Measurements from ENCODE around the gene ATP2A2. TPM values are rescaled to one million over a fixed set of nuclear protein-coding genes. Genes with fewer than 3 reads are reported as not detected.

The ATP2A2 gene
- total and polyA plus RNA-seq, 2 of the 8 experiments (the other 6 are each of a cell fraction or from before 2014, with no cell fraction given) = 86.1 to 271 TPM

- TF ChIP-seq CHD7 (IDR thresholded peaks at IDR 0.05; ENCODE audit: insufficient replicate concordance, low read length) = no peak
- TF ChIP-seq RFX5 (IDR thresholded peaks at IDR 0.05; ENCODE audit: borderline replicate concordance, low read depth, low read length) = no peak
- no peak for TF ChIP-seq SP4 (IDR thresholded peaks at IDR 0.05; ENCODE audit: low read length)
- TF ChIP-seq JUND (IDR thresholded peaks at IDR 0.05; ENCODE audit: low read length) = no peak
- no peak for TF ChIP-seq TCF12 (IDR thresholded peaks at IDR 0.05; ENCODE audit: low read depth, low read length)
- TF ChIP-seq GABPA (IDR thresholded peaks at IDR 0.05; ENCODE audit: borderline replicate concordance, insufficient read depth, low read length) = no peak
- TF ChIP-seq RBBP5 (IDR thresholded peaks at IDR 0.05; ENCODE audit: borderline replicate concordance, low read depth, low read length) = no peak
- TF ChIP-seq CBX5 (IDR thresholded peaks at IDR 0.05; ENCODE audit: low read depth, low read length) = no peak
- no peak for TF ChIP-seq YY1 (IDR thresholded peaks at IDR 0.05; ENCODE audit: low read depth, low read length)
- TF ChIP-seq RAD21 (IDR thresholded peaks at IDR 0.05 in 1 of 2, conservative IDR thresholded peaks at IDR 0.05 in 1 of 2; ENCODE audit: low read depth in 2 of 2, low read length in 2 of 2) = no peak
- TF ChIP-seq ASH2L (IDR thresholded peaks at IDR 0.05; ENCODE audit: low read length) = no peak
Observed at GRCh38 chr12:110342157-110342556, 61.1 kb downstream of the ATP2A2 start (continued).
